Neural progenitor cell (in vitro differentiated cells): ENCODE results near the gene CP. TPM values are rescaled to one million over a fixed set of nuclear protein-coding genes. Genes with fewer than 3 reads are reported as not detected.

Experiments used
- DNase-seq: peaks from one replicate; pipeline ENCODE4 v3.0.0-alpha.2; 2016; ENCODE audit warnings: low spot score
- H2AFZ ChIP-seq: fragments of 200-600 bp; sonication (generic); replicated peaks from 2 replicates; pipeline ENCODE4 v1.6.1; 2016; ENCODE audit warnings: antibody characterized with exemption
- H3F3A ChIP-seq: fragments of 200-600 bp; sonication (generic); 2 replicates; pipeline ENCODE4 v1.6.1; 2016; ENCODE audit warnings: antibody characterized with exemption, low read depth
- H3K27ac ChIP-seq: fragments of 200-600 bp; sonication (generic); 2 replicates; pipeline ENCODE4 v1.5.1; 2016; ENCODE audit warnings: mild to moderate bottlenecking
- H3K27me3 ChIP-seq: fragments of 200-600 bp; sonication (generic); 2 replicates; pipeline ENCODE4 v1.6.1; 2016; ENCODE audit warnings: mild to moderate bottlenecking, moderate library complexity
- H3K36me3 ChIP-seq: fragments of 200-600 bp; sonication (generic); 2 replicates; pipeline ENCODE4 v1.5.1; 2016
- H3K4me1 ChIP-seq: fragments of 200-600 bp; sonication (generic); 2 replicates; pipeline ENCODE4 v1.6.1; 2016; ENCODE audit warnings: mixed run types
- H3K4me2 ChIP-seq: fragments of 200-600 bp; sonication (generic); 2 replicates; pipeline ENCODE4 v1.6.1; 2016
- H3K4me3 ChIP-seq: fragments of 200-600 bp; sonication (generic); 2 replicates; pipeline ENCODE4 v1.5.1; 2016
- H3K79me2 ChIP-seq: fragments of 200-600 bp; sonication (generic); 2 replicates; pipeline ENCODE4 v1.6.1; 2016; ENCODE audit warnings: low read depth
- H3K9ac ChIP-seq: fragments of 200-600 bp; sonication (generic); 2 replicates; pipeline ENCODE4 v1.6.1; 2016
- H3K9me3 ChIP-seq: fragments of 200-600 bp; sonication (generic); 2 replicates; pipeline ENCODE4 v1.5.1; 2016; ENCODE audit warnings: low read depth
- H4K20me1 ChIP-seq: fragments of 200-600 bp; sonication (generic); 2 replicates; pipeline ENCODE4 v1.6.1; 2016; ENCODE audit warnings: low read depth
- H3K27ac Mint-ChIP-seq: 3 replicates; pipeline ENCODE4 v1.8.0; 2021; ENCODE audit warnings: mixed read lengths
- H3K27me3 Mint-ChIP-seq: 2 replicates; pipeline ENCODE4 v1.8.0; 2022; ENCODE audit warnings: low read depth, mild to moderate bottlenecking, inconsistent platforms, moderate library complexity, mixed read lengths; ENCODE audit not compliant: insufficient read depth
- H3K36me3 Mint-ChIP-seq: 3 replicates; pipeline ENCODE4 v1.8.0; 2021; ENCODE audit warnings: mixed read lengths
- H3K4me1 Mint-ChIP-seq: 3 replicates; pipeline ENCODE4 v1.8.0; 2021; ENCODE audit warnings: mixed read lengths
- H3K4me3 Mint-ChIP-seq: 3 replicates; pipeline ENCODE4 v1.8.0; 2021; ENCODE audit warnings: mild to moderate bottlenecking, moderate library complexity, mixed read lengths
- H3K9me3 Mint-ChIP-seq: 3 replicates; pipeline ENCODE4 v1.8.0; 2020; ENCODE audit warnings: mixed read lengths
- CTCF ChIP-seq: fragments of 200-600 bp; sonication (generic); IDR thresholded peaks from 2 replicates; pipeline ENCODE4 v1.5.1; 2017; ENCODE audit warnings: antibody characterized with exemption, mild to moderate bottlenecking
- EZH2 ChIP-seq: fragments of 200-600 bp; sonication (generic); IDR thresholded peaks from 2 replicates; pipeline ENCODE4 v1.6.1; 2017; ENCODE audit warnings: antibody characterized with exemption, mild to moderate bottlenecking, moderate library complexity
- EZH2phosphoT487 ChIP-seq: fragments of 200-600 bp; sonication (generic); IDR thresholded peaks from 2 replicates; pipeline ENCODE4 v1.6.1; 2017; ENCODE audit warnings: antibody characterized with exemption
- total RNA-seq: library from RNA; depleted of rRNA; stranded (reverse); fragments of >200 nt; gene quantifications from 2 replicates; pipeline ENCODE4 v1.2.3, GENCODE V29; 2015; ENCODE audit warnings: low replicate concordance

The CP gene
- total RNA-seq, 1 donor from 2014 or later = not detected

GRCh38 chr3:149247008-149247710, 25.5 kb upstream of the CP start:
- H3K27ac Mint-ChIP-seq = no peak overlapping the region
- no peak overlapping the region for H2AFZ ChIP-seq
- H3K4me1 Mint-ChIP-seq = peaks cover 13% of the 10 kb centered on the region
- H3K27me3 ChIP-seq = no peaks in the 10 kb centered on the region
- H3K27ac ChIP-seq = no peak overlapping the region
- no peak overlapping the region for H3K4me3 ChIP-seq
- DNase-seq = no peak
- no peaks in the 10 kb centered on the region for H3K36me3 Mint-ChIP-seq
- no peaks in the 10 kb centered on the region for H4K20me1 ChIP-seq
- no peaks in the 10 kb centered on the region for H3K9me3 Mint-ChIP-seq
- no peaks in the 10 kb centered on the region for H3K36me3 ChIP-seq
- H3K4me2 ChIP-seq = no peak overlapping the region
- peaks cover 12% of the 10 kb centered on the region for H3K4me1 ChIP-seq
- H3K9ac ChIP-seq = no peak overlapping the region
- H3K4me3 Mint-ChIP-seq = no peak overlapping the region
- H3K9me3 ChIP-seq = no peaks in the 10 kb centered on the region
- H3F3A ChIP-seq = no peaks in the 10 kb centered on the region
- TF ChIP-seq CTCF (no peak), EZH2phosphoT487 (no peak), EZH2 (no peak)
- H3K79me2 ChIP-seq = no peaks in the 10 kb centered on the region
- H3K27me3 Mint-ChIP-seq = peaks cover 2% of the 10 kb centered on the region

GRCh38 chr3:149245738-149246451, 24.3 kb upstream of the CP start:
- H3K36me3 ChIP-seq = no peaks in the 10 kb centered on the region
- H4K20me1 ChIP-seq = no peaks in the 10 kb centered on the region
- H3K4me2 ChIP-seq = no peak overlapping the region
- H3F3A ChIP-seq = no peaks in the 10 kb centered on the region
- H3K27ac ChIP-seq = no peak overlapping the region
- H3K4me3 ChIP-seq = no peak overlapping the region
- H3K27ac Mint-ChIP-seq = no peak overlapping the region
- no peaks in the 10 kb centered on the region for H3K9me3 ChIP-seq
- DNase-seq = no peak
- H3K79me2 ChIP-seq = no peaks in the 10 kb centered on the region
- H3K36me3 Mint-ChIP-seq = no peaks in the 10 kb centered on the region
- H2AFZ ChIP-seq = no peak overlapping the region
- no peak overlapping the region for H3K4me3 Mint-ChIP-seq
- peaks cover 12% of the 10 kb centered on the region for H3K4me1 ChIP-seq
- no peak overlapping the region for H3K9ac ChIP-seq
- peaks cover 13% of the 10 kb centered on the region for H3K4me1 Mint-ChIP-seq
- peaks cover 2% of the 10 kb centered on the region for H3K27me3 Mint-ChIP-seq
- no peaks in the 10 kb centered on the region for H3K9me3 Mint-ChIP-seq
- no peaks in the 10 kb centered on the region for H3K27me3 ChIP-seq
- TF ChIP-seq CTCF (no peak), EZH2phosphoT487 (no peak), EZH2 (no peak)

GRCh38 chr3:149243540-149243939, 21.9 kb upstream of the CP start:
- H3K27ac ChIP-seq = no peak overlapping the region
- no peaks in the 10 kb centered on the region for H3K27me3 ChIP-seq
- peaks cover 11% of the 10 kb centered on the region for H3K4me1 ChIP-seq
- no peaks in the 10 kb centered on the region for H3K79me2 ChIP-seq
- Mint-ChIP-seq H3K27ac (no peak overlapping the region), H3K9me3 (no peaks in the 10 kb centered on the region), H3K27me3 (no peaks in the 10 kb centered on the region), H3K4me3 (no peak overlapping the region), H3K36me3 (no peaks in the 10 kb centered on the region), H3K4me1 (peaks cover 14% of the 10 kb centered on the region)
- no peaks in the 10 kb centered on the region for H4K20me1 ChIP-seq
- no peak for TF ChIP-seq CTCF
- no peak for TF ChIP-seq EZH2phosphoT487
- no peak for TF ChIP-seq EZH2
- H3K9ac ChIP-seq = no peak overlapping the region
- no peak for DNase-seq
- H3K9me3 ChIP-seq = no peaks in the 10 kb centered on the region
- no peak overlapping the region for H3K4me3 ChIP-seq
- no peak overlapping the region for H2AFZ ChIP-seq
- no peak overlapping the region for H3K4me2 ChIP-seq
- H3F3A ChIP-seq = no peaks in the 10 kb centered on the region
- no peaks in the 10 kb centered on the region for H3K36me3 ChIP-seq
